Dermis microvascular lymphatic vessel endothelial cell (primary cell): ENCODE results near the gene RYR1. TPM values are rescaled to one million over a fixed set of nuclear protein-coding genes. Genes with fewer than 3 reads are reported as not detected.
"Not testable (repeated sequence)": the region's sequence is repeated elsewhere in the genome, so short reads cannot be mapped to it uniquely, and the experiment has no call there.

Experiments
- DNase-seq, 2 donors: peaks; one replicate each; pipeline versions ENCODE4 v3.0.0 to v3.0.0-alpha.2; 2010; ENCODE audit warnings: low read depth in 2 of 2
- total RNA-seq: library from RNA; depleted of rRNA; stranded (reverse); fragments of >200 nt; gene quantifications from 2 replicates; pipeline ENCODE4 v1.2.1, GENCODE V29; 2014

RYR1 gene
- total RNA-seq, 1 donor from 2014 or later: not detected

DNA sequence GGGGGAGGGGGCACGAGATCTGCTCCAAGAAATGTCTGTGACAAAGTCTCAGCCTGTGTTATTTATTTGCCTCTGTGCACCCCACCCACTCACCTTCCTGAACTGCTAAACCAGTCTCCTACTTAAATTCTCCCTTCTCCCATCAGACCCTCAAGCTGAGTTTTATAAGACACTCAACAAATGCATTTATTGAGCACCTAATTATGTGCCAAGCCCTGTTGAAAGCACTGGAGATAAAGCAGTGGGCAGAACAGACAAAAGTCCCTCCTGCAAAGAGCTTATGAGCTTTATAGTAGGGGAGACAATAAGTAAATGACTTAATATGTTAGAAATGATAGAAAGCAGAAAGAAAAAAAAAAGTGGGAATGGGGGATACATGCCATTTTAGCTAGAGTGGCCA is 34.0 kb upstream of the RYR1 start:
- no peak for DNase-seq

DNA sequence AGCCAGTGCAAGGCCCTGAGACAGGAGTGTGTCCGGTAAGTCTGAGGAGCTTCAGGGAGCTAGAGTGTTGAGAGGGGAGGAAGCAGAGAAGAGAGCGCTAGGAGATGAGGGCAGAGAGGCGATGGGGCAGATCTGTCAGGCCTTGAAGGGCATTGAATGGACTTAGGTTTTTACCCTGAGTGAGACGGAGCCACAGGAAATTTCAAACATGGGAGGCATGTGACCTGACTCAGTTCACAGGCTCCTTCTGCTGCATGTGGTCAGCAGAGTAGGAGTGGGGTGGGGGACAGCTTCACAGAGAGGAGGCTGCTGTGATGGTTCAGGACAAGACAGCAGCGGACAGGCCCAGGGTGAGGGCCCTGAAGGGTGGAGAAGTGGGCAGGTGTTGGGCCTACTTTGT is 33.1 kb upstream of the RYR1 start:
- DNase-seq: no peak

DNA sequence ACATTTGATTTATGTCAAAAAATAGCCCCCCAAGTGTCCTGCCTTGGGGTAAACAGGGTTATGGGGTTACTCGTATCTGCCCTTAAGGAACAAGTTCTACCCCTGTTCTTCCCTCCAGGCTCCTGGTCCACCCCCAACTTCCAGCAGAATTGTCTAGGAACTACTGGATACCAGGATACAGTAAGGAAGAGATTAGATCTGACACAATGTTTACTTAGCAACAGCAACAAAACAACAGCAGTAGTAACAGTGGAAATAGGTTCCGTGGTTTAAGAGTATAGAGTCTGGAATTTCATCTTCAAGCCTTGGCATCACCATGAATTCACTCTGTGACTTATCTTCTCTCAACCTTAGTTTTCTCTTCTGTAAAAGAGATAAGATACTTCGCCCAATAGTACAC is 32.3 kb upstream of the RYR1 start:
- DNase-seq: peak in 1 of 2 donors; percentile 58

DNA sequence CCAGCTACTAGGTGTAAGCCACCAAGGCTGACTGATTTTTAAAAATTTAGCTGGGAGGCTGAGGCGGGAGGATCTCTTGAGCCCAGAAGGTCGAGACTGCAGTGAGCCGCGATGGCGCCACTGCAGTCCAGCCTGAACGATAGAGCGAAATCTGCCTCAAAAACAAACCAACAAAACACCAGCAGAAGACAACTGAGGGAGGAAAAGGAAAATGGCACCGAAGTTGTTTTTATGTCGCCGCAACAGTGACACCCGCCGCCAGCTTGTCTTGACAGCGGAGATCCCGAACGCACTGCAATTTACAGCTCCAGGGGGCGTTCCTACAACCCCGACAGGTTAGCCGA is 30.9 kb upstream of the RYR1 start:
- DNase-seq: no peak

DNA sequence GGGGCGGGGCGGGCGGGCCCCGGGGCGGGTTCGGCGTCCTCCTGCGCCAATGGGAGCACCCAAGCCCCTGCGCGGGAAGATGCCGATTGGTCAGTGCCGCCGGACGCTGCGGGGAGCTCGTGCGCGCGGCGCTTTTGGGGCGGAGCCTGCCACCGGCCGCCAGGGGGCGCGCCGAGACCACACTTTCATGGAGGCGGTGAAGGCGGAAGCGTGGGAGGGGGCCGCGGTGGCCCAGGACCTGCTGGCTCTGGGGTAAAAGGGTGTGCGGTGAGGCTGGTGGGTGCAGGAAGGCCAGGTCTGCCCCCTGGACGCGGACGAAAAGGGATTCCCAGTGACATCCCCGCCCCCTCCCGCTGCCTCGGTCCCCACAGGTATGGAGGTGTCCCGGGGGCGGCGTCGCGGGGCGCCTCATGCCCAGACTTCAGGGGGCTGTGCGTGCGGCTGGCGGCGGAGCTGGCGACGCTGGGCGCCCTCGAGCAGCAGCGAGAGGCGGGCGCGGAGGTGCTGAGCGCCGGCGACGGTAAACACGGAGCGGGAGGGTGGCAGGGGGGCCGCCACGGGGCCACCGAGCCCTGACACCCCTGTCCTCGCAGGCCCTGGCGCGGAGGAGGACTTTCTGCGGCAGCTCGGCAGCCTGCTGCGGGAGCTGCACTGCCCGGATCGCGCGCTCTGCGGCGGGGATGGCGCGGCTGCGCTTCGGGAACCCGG is 30.4 kb upstream of the RYR1 start, which contains the start of gene FAM98C:
FAM98C (plus strand) TSS at position 127 of the 708 bp plus-strand sequence; CDS start at position 188, 61 bp downstream.
- DNase-seq: peak; percentile 88 to 98

DNA sequence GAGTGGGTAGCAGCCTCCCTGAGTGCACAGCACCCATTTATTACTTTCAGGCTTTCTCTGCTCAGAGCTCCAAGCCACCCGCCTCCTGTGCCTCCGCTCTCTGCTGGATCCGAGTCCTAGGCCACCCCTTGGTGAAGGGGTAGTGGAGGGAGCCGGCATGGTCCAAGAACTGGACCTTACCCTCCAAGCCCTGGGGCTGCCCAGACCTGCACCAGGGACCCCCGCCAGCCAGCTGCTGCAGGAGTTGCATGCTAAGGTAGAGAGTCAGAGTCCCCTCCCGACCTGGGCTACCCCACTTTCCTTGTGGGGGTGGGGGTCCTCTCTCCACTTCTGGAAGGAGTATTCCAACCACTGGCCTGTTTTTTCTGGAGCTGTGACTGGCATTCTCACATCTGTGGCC is 28.6 kb upstream of the RYR1 start:
- no peak for DNase-seq

DNA sequence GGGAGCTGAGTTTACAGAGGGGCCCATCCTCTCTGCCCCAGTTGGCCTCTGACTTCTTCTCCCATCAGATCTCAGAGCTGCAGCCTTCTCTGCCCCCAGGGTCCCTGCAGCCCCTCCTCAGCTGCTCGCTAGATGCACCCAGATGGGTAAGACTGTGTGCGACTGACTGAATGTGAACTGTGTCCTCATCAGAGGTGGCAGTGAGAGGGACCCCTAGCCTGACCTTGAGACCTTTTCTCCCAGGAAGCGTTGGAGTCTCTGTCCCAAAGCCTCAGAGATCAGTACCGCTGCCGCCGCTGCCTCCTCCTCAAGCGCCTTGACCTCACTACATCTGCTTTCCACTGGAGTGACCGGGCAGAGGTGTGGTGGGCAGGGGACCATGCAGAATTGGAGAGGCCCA is 28.2 kb upstream of the RYR1 start:
- DNase-seq: no peak

DNA sequence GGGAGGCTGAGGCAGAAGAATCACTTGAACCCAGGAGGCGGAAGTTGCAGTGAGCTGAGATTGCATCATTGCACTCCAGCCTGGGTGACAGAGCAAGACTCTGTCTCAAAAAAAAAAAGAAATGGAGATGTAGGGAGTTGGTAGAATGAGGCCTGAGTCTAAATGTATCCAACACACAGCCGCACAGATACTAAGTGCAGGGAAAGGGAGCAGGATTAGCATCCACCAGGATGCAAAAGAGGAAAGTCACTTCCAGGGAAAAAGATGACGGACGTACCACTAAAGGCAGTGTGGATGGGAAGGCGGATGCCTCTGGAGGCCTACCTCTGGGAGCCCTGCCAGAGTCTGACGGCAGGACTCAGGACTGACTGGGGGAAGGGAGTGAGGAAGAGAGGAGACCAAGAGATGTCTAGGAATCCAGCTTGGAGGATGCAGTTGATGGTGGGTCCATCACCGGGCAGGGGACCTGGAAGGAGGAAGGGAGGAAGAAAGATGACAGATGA is 23.8 kb upstream of the RYR1 start:
- DNase-seq: no peak

DNA sequence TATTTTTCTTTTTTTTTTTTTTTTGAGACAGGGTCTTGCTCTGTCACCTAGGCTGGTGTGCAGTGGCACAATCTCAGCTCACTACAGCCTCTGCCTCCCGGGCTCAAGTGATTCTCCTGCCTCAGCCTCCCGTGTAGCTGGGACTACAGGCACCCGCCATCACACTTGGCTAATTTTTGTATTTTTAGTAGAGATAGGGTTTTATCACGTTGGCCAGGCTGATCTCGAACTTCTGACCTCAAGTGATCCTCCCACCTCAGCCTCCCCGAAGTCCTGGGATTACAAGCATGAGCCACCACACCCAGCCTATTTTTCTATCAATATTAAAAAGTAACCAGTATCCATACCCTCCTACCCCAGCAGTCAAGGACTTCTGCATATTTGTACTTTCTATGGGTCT is 23.1 kb upstream of the RYR1 start:
- not testable (repeated sequence) for DNase-seq

DNA sequence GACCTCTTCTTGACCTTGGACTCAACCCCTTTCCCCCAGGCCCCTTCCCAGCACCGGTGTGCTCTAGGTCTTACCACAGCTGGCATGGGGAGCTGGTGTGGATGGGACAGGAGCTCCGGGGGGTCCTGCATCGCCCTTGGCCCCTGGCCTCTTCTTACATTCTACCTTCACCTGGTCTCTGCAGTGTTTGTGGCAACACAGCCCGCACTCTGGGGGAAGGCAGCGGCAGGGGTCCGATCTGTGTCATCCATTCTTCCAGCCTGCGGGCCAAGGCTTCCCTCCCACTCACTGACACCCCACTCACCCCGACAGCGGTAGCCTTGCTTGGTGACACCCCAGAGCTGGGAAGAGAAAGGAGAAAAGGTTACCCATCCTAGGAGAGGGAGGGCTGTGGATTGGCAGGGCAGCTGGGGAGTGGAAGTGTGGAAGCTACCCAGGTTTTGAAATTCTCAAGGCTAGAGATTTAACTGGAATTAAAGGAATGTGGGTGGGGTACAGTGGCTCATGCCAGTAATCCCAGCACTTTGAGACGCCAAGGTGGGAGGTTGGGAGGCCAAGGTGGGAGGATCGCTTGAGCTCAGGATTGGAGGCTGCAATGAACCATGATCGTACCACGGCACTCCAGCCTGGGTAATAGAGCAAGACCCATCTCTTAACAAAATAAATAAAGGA is 22.3 kb upstream of the RYR1 start:
- DNase-seq: no peak

DNA sequence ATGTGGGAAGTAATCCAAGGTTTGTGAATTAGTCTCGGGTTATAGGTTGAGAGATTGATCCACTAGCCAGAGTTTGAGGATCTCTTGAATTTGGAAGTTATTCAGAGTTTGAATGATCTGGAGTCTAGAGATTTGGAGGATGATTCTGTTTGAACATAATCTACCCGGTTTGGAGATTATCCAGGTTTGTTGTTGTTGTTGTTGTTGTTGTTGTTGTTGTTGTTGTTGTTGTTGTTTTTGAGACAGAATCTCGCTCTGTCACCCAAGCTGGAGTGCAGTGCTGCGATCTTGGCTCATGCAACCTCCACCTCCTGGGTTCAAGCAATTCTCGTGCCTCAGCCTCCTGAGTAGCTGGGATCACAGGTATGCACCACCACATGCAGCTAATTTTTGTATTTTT is 21.6 kb upstream of the RYR1 start:
- not testable (repeated sequence) for DNase-seq

DNA sequence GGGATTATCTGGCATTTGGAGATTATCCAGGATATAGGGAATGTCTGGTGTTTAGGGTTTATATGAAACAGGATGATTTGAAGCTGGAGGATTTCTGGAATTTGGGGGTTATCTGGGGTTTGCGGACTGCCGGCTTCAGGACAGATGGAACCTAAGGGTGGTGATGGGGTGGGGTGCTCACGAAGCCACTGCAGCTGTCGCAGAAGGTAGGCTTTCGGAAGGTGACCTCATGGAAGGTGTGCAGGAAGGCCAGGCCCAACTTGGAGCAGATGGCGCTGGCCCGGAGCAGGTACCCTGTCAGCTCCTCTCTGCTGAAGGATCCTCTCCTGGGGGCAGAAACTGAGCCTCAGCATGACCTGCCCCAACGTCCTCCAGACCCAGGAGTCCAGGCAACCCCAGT is 21.0 kb upstream of the RYR1 start:
- DNase-seq: no peak

DNA sequence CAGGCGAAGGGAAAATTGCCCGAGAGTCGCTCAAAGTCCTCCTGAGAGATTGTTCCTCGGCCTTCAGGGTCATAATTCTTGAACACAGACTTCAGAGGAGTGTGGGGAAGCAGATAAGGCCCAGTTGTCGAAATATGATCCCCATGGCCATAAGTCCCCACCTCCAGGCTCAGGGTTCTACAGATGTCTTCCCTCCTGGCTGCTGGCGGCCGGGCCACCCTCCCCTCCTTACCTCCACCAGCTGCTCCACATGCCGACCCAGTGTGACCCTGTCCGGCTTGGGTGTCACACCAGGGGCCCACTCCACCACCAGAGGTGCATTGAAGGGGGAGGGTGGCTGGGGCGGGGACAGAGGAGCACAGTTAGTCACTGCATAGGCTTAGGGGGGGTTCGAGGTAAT is 20.5 kb upstream of the RYR1 start:
- DNase-seq: no peak

DNA sequence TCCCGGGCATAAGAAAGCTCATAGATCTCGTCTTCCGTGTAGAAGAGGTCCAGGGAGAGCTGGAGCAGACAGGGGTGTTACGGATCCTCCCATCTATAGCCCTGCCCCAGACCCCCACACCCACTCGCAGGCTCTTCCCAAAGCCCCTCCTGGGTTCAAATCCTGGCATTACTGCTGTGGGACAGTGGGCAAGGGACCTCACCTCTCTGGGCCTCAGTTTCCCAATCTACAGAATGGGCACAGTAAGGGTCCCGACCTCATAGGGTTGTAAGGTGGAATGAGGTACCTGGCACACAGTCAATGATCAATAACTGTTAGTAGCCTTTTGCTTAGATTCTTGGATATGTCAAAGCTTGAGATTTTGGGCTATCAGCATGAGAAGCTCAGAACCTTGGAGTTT is 20.1 kb upstream of the RYR1 start:
- DNase-seq: no peak

DNA sequence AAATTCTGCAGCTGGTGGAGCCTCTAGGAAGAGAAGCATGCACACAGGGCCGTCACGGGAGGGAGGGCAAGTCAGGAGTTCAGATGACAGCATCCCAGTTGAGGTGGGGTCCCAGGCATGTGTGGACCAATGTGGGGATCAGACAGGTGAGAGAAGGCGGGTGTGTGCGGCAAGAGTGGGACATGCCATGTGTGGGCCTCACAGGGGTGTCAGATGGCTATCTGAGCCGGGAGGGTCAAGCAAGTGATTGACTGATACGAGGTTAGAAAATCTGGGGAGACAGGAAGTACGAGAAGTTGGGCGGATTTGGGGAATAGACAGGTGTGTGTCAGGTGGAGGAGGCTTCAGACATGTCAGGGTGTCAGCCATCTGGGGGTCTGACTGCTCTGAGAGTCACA is 16.3 kb upstream of the RYR1 start:
- no peak for DNase-seq

DNA sequence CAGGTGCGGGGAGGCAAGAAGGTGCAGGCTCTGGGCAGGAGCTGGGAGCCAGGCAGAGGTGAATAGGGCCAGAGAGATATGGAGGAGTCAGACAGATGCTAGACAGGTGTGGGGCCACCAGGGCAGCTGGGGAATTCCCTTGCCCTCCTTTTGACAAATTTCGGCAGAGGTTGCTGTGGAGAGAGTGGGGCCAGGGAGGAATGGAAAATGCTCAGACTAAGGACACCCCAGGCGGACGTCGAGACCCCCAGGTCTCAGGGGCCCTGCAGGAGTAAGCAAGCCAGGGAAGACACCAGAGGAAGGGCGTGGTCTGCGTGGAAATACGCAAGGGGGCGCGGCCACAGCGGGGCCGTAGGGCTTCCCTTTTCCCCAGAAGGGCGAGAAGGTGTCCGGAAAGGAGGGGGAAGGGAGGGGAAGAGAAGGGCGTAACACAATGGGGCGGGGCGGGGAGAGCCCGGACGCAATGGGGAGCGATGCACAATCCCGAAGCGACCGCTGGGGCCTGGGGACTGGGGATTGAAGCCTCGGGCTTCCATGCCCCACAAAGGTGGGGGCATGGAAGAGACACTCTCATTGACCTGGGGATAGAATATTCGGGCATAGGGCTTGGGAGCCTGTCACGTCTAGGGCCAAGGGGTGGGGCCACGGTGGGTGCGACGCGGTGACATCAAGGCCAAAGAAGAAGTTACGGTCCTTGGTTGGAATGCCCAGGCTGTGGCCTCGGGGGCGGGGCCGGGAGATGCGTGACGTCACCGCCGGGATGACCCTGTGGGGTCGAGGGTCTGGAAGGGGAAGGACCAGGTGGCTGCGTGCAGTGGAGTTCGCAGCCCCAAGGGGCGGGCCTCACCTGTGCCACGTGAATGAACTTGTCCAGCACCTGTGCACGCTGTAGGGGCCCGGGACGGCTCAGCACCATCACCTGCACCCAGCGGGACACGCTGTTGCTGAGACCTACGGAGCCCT is 15.7 kb upstream of the RYR1 start:
- DNase-seq: peak in 1 of 2 donors; percentile 5

DNA sequence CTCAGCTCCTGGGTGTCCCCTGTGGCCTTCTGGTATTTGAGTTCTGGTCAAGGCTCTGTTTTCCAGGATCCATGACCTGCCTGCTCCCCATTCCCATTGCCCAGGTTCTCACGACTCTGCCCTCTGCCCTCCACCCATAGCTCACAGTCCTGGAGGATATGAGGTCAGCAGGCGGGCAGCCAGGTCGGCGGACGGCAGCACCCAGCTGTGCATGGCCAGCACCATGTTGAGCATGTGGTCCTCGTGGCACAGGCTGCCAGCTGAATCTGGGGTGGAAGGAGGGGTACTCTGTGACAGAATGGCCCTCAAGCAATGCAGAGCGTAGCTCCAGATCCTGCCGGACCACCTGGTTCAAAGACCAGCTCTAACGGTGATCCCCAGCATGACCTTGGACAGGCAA is 12.6 kb upstream of the RYR1 start:
- no peak for DNase-seq

DNA sequence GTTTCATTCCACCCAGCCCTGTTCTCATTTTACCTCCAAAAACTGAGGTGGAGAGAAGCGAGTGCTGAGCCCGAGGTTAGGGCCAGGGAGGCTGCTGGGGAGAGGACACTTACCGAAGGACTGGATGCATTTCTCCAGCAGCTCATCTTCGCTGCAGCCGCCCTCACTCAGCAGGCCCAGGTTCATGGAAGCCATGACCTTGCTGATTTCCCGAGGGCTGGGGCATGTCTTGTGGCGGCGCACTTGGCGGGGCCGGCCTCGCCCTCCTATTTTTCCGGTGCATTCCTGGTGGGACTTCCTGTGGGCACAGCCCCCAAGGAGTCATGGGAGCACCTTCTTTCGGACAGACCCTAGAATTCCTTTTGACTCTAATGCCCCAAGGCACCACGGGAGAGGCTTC is 11.6 kb upstream of the RYR1 start:
- DNase-seq: no peak

DNA sequence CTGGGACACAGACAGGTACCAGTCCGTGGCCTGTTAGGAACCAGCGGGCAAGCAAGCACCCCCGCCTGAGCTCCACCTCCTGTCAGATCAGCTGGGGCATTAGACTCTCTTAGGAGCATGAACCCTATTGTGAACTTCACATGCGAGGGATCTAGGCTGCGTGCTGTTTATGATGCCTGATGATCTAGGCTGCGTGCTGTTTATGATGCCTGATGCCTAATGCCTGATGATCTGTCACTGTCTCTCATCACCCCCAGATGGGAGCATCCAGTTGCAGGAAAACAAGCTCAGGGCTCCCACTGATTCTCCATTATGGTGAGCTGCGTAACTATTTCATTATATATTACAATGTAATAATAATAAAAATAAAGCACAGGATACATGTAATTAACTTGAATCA is 11.1 kb upstream of the RYR1 start:
- no peak for DNase-seq

DNA sequence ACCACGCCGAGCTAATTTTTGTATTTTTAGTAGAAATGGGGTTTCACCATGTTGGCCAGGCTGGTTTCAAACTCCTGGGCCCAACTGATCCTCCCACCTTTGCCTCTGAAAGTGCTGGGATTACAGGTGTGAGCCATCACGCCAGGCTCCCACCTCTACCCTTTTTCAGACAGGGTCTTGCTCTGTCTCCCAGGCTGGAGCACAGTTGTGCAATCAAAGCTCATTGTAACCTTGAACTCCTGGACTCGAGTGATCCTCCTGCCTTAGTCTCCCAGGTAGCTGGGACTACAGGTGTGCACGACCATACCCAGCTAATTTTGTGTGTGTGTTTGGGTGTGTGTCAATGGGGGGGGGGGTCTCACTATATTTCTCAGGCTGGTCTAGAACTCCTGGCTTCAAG is 9.2 kb upstream of the RYR1 start:
- no peak for DNase-seq

DNA sequence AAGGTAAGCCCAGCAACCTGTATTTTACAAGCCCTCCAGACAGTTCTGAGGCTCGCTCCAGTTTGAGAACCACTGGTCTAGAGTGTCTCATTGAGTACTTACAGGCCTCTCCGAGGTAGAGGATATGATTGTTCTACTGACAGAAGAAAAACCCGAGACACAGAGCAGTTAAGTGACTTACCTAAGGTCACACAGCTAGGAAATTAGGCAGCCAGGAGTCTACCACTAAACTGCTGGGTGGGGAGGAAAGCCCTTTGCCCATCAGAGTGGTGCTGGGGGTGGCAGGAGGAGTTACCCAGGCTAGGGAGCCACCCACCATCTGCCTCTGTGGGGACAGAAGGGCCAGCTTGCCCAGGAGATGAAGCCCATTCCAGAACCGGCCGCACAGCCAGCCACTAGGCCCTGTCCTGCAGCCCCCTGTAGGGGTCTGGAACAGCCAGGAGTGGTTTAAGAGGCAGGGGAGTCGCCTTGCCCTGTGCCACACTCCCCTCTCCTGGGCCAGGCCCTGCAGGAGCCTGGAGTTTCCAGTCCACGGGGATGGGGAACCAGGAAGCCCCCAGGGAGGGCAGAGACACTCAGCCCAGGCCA is 8.2 kb upstream of the RYR1 start:
- no peak for DNase-seq
